ENCODE measurements around the gene COLEC12.

The COLEC12 gene

GRCh38 chr18:285817-286216 lies 214.7 kb downstream of the COLEC12 start:
- no peak for DNase-seq (ENCODE audit: low read depth)
- H3K4me3 ChIP-seq (ENCODE audit: low read depth, low read length): no peak overlapping the region
- no peak for TF ChIP-seq CTCF (conservative IDR thresholded peaks at IDR 0.05; ENCODE audit: low read depth, low read length)

GRCh38 chr18:275486-275885 lies 225.0 kb downstream of the COLEC12 start:
- TF ChIP-seq CTCF (conservative IDR thresholded peaks at IDR 0.05; ENCODE audit: low read depth, low read length): no peak
- no peak for DNase-seq (ENCODE audit: low read depth)
- H3K4me3 ChIP-seq (ENCODE audit: low read depth, low read length): no peak overlapping the region

GRCh38 chr18:274313-274712 lies 226.2 kb downstream of the COLEC12 start:
- DNase-seq (ENCODE audit: low read depth): no peak
- no peak overlapping the region for H3K4me3 ChIP-seq (ENCODE audit: low read depth, low read length)
- no peak for TF ChIP-seq CTCF (conservative IDR thresholded peaks at IDR 0.05; ENCODE audit: low read depth, low read length)

GRCh38 chr18:273525-273924 lies 227.0 kb downstream of the COLEC12 start:
- no peak for DNase-seq (ENCODE audit: low read depth)
- TF ChIP-seq CTCF (conservative IDR thresholded peaks at IDR 0.05; ENCODE audit: low read depth, low read length): no peak
- H3K4me3 ChIP-seq (ENCODE audit: low read depth, low read length): no peak overlapping the region

- H3K4me3 ChIP-seq (ENCODE audit: low read depth, low read length): no peak overlapping the region
- DNase-seq (ENCODE audit: low read depth): no peak
- no peak for TF ChIP-seq CTCF (conservative IDR thresholded peaks at IDR 0.05; ENCODE audit: low read depth, low read length)
These were observed 227.9 kb downstream of the COLEC12 start for GRCh38 chr18:272650-273049.

GRCh38 chr18:269480-270095 lies 230.9 kb downstream of the COLEC12 start:
- DNase-seq (ENCODE audit: low read depth): no peak
- no peak overlapping the region for H3K4me3 ChIP-seq (ENCODE audit: low read depth, low read length)
- TF ChIP-seq CTCF (conservative IDR thresholded peaks at IDR 0.05; ENCODE audit: low read depth, low read length): no peak

All from choroid plexus epithelial cell (primary cell).